Subcutaneous adipose tissue (tissue), 4 donors: Measurements from ENCODE around the gene TESK1. TPM values are rescaled to one million over a fixed set of nuclear protein-coding genes. Genes with fewer than 3 reads are reported as not detected.

ENCODE experiments used
- total RNA-seq, 4 donors: library from RNA; depleted of rRNA; stranded (reverse); fragments of >200 nt; gene quantifications; one replicate each; pipeline ENCODE4 v1.1.0, GENCODE V29; 2016
- TF ChIP-seq, protein P1 (sequence below): fragments of 450-650 bp; IDR thresholded peaks from one replicate; pipeline ENCODE4 v1.5.1; 2016; ENCODE audit warnings: low read depth, mild to moderate bottlenecking, control low read depth, antibody characterized with exemption, moderate library complexity

The TESK1 gene
- total RNA-seq, 4 donors from 2014 or later, result 32.3 to 132 (median 41.0) TPM

DNA sequence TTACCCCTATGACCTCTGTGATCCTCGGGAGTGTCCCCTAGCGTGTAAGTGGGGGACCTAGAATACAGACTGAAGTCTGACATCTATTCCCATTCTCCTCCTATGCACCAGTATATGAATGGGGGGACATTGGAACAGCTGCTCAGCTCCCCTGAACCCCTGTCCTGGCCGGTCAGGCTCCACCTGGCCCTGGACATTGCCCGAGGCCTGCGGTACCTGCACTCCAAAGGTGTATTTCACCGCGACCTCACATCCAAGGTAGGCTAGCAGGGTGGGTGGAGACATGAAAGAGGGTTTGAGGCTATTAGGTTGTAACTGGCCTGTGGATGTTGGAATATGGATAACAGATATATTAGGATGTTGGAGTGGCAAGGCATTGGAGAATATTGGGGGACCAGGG is 1.7 kb downstream of the TESK1 start:
- TF ChIP-seq, protein P1, sequence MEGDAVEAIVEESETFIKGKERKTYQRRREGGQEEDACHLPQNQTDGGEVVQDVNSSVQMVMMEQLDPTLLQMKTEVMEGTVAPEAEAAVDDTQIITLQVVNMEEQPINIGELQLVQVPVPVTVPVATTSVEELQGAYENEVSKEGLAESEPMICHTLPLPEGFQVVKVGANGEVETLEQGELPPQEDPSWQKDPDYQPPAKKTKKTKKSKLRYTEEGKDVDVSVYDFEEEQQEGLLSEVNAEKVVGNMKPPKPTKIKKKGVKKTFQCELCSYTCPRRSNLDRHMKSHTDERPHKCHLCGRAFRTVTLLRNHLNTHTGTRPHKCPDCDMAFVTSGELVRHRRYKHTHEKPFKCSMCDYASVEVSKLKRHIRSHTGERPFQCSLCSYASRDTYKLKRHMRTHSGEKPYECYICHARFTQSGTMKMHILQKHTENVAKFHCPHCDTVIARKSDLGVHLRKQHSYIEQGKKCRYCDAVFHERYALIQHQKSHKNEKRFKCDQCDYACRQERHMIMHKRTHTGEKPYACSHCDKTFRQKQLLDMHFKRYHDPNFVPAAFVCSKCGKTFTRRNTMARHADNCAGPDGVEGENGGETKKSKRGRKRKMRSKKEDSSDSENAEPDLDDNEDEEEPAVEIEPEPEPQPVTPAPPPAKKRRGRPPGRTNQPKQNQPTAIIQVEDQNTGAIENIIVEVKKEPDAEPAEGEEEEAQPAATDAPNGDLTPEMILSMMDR, result no peak

DNA sequence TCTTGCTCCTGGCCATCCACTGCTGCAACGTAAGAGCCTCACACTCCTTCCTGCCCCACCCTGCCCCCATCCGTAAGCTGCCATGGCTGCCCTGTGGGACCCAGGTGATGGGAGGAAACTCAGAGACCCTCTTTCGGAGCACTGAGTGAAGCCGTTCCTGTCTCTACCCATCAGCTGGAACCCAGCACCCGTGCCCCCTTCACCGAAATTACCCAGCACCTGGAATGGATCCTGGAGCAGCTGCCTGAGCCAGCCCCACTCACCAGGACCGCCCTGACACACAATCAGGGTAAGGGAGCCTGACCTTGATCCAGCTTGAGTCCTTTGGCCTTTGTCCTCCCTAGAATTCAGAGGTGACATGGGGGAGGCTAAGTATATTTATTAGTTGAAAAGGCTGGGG is 3.2 kb downstream of the TESK1 start:
- TF ChIP-seq, protein P1, result no peak

DNA sequence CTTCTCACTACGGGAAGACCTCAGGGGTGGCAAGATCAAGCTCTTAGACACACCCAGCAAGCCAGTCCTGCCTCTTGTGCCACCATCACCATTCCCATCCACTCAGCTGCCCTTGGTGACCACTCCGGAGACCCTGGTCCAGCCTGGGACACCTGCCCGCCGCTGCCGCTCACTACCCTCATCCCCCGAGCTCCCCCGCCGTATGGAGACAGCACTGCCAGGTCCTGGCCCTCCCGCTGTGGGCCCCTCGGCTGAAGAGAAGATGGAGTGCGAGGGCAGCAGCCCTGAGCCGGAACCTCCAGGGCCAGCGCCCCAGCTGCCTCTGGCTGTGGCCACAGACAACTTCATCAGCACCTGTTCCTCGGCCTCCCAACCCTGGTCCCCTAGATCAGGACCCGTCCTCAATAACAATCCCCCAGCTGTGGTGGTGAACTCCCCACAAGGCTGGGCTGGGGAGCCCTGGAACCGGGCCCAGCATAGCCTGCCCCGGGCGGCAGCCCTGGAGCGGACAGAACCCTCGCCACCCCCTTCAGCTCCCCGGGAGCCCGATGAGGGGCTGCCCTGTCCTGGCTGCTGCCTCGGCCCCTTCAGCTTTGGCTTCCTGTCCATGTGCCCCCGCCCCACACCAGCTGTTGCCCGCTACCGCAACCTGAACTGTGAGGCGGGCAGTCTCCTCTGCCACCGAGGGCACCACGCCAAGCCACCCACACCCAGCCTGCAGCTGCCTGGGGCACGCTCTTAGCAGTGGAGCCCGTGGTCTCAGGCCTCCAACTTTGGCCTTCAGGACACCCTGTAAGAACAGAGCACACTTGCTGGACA is 4.1 kb downstream of the TESK1 start:
- TF ChIP-seq, protein P1, result no peak

DNA sequence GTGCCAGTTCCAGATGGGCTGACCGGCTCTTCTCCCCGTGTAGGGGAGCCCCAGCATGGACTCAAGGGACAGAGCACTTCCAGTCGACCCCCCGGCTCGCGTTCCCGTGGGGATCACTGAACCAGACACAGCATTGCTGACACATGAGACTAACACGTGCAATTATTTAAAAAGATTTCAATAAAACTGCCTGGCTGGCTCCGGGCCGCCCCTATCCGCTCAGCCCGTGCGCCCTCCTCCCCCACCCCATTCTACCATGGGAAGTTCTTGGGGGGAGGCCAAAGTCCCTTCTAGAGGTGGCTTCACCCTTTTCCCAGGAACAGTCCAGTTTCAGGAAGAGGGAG is 4.7 kb downstream of the TESK1 start:
- TF ChIP-seq, protein P1, result no peak

DNA sequence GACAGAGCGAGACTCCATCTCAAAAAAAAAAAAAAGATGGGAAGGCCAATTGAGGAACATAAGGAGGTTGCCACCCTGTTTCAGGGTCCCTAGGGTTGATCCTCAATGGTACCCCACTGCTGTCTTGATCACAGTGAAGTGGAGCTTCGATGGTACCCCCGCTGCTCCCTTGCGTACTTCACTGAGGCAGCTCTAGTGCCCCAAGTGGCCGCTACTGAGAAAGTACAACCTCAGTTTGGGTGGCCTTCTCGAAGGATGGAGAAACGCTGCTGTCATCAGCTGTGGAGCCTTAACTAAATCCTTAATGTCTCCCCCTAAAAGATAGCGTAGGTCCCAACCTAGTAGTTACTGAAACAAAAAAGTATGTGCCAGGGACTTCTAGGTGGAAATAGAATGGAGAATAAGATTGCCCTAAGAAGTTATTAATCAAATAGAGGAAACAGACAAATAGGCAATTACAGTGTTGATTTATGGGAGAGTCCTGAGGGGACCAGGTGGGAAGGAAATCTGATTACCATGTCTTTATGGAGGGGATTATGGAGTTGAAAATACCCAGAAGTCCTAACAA is 6.3 kb downstream of the TESK1 start:
- TF ChIP-seq, protein P1, result no peak

DNA sequence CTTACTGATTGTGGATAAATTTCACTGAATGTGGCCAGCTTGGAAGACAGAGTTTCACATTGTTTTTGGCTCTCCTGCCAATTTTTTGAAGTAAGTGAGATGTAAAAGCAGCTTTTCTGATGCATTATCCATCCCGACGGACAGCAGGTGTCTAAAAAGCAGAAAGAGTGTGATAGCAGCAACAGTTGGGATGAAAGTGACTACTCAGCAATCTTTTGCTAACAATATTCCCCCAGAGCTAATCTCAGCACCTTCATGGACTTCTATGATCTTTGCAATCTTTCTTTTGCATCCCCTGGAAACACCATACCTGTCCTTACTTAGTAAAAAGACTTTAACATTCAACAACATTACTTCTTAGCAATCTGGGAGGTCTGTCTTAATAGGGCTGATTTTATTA is 7.8 kb downstream of the TESK1 start:
- TF ChIP-seq, protein P1, result no peak

DNA sequence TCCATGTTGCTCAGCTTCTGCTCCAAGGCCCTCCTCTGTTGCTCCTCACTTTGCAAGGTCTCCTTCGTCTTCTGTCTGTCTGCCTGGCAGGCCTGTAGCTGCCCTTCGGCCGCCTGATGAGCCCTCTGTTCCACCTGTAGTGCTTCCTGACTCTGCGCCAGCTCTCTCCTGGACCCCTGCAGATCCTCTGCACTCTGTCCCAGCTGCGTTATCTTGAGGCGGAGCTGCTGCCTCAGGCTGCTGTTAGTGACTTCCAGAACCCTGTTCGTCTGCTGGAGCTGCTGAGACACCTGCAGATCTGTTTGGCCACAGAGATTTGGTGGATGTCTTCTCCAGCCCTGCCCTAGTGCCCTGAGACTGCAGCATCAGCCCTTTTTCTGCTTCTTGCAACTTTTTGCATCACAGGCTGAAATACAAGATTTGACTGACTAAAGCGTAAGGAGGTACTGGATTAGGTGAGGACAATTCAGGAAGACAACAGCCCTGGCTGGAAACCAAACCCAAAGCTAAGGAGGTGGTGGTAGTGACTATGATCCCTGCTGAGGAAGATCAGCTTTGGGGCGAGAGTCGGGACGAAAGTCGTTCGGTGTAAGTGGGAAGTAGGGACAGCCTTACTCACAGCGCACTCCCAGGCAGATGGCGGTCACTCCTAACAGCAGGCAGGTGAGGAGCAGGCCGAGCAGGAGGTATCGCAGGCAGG is 11.1 kb downstream of the TESK1 start:
- TF ChIP-seq, protein P1, result no peak
